ENCODE data around the gene C4BPA. TPM values are rescaled to one million over a fixed set of nuclear protein-coding genes. Genes with fewer than 3 reads are reported as not detected.

Gene C4BPA
- total RNA-seq, 1 donor from 2014 or later: not detected

- Mint-ChIP-seq H3K9me3 (ENCODE audit: unreplicated experiment) (no peaks in the 10 kb centered on the region), H3K27ac (ENCODE audit: unreplicated experiment) (no peak overlapping the region), H3K27me3 (ENCODE audit: low read depth, unreplicated experiment) (no peaks in the 10 kb centered on the region), H3K36me3 (ENCODE audit: low read depth, unreplicated experiment) (no peaks in the 10 kb centered on the region), H3K4me3 (ENCODE audit: unreplicated experiment) (no peak overlapping the region), H3K4me1 (ENCODE audit: low read depth, unreplicated experiment) (no peaks in the 10 kb centered on the region)
- Histone ChIP-seq H4K20me1 (ENCODE audit: insufficient read depth, low read length) (no peaks in the 10 kb centered on the region), H3K9me3 (ENCODE audit: insufficient read depth, low read depth, low read length) (no peaks in the 10 kb centered on the region), H3K36me3 (ENCODE audit: insufficient read depth, low read length) (no peaks in the 10 kb centered on the region), H3K4me2 (ENCODE audit: low read length) (no peak overlapping the region), H3K27me3 (ENCODE audit: insufficient read depth, low read length) (no peaks in the 10 kb centered on the region), H3K9ac (ENCODE audit: low read length) (no peak overlapping the region), H2AFZ (ENCODE audit: low read depth, low read length) (no peak overlapping the region), H3K4me3 (ENCODE audit: insufficient read depth, low read depth, low read length) (no peak overlapping the region), H3K79me2 (ENCODE audit: insufficient read depth, low read length) (no peaks in the 10 kb centered on the region), H3K4me1 (ENCODE audit: insufficient read depth, low read length) (no peaks in the 10 kb centered on the region), H3K27ac (ENCODE audit: low read depth, low read length) (no peak overlapping the region)
- DNase-seq (ENCODE audit: low read depth): no peak
- no peak for TF ChIP-seq CTCF (IDR thresholded peaks at IDR 0.05; ENCODE audit: insufficient read depth, low read depth, low read length)
- no peak for TF ChIP-seq EZH2 (IDR thresholded peaks at IDR 0.05; ENCODE audit: insufficient read depth, low read length)
- FAIRE-seq: no peak
Measured at GRCh38 chr1:207174913-207175312, 70.9 kb downstream of the C4BPA start.

DNA sequence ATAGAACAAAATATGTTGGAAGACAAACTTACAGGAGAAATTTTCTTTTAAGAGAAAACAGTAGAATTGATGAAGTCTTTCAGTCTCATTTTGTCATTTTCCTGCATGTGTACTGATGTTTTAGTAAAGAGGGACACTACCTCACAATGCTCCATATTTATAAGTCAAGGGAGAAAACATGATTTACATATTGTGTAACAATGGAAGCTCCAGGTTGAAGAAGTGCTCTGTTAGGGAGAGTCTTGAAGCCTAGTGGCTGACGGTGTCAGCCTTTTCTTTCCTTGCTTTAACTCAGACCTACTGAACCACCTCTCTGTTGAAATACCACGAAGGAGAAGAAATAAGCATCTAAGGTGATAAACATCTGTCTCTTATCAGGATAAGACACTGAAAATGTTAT is 75.0 kb downstream of the C4BPA start:
- DNase-seq (ENCODE audit: low read depth): no peak
- Histone ChIP-seq H3K4me3 (ENCODE audit: insufficient read depth, low read depth, low read length) (no peak overlapping the region), H4K20me1 (ENCODE audit: insufficient read depth, low read length) (no peaks in the 10 kb centered on the region), H3K9me3 (ENCODE audit: insufficient read depth, low read depth, low read length) (no peaks in the 10 kb centered on the region), H2AFZ (ENCODE audit: low read depth, low read length) (no peak overlapping the region), H3K36me3 (ENCODE audit: insufficient read depth, low read length) (no peaks in the 10 kb centered on the region), H3K27me3 (ENCODE audit: insufficient read depth, low read length) (no peaks in the 10 kb centered on the region), H3K4me1 (ENCODE audit: insufficient read depth, low read length) (no peaks in the 10 kb centered on the region), H3K79me2 (ENCODE audit: insufficient read depth, low read length) (no peaks in the 10 kb centered on the region), H3K9ac (ENCODE audit: low read length) (no peak overlapping the region), H3K4me2 (ENCODE audit: low read length) (no peak overlapping the region), H3K27ac (ENCODE audit: low read depth, low read length) (no peak overlapping the region)
- H3K4me1 Mint-ChIP-seq (ENCODE audit: low read depth, unreplicated experiment): peaks cover 1% of the 10 kb centered on the region
- H3K9me3 Mint-ChIP-seq (ENCODE audit: unreplicated experiment): no peaks in the 10 kb centered on the region
- H3K4me3 Mint-ChIP-seq (ENCODE audit: unreplicated experiment): no peak overlapping the region
- FAIRE-seq: no peak
- H3K36me3 Mint-ChIP-seq (ENCODE audit: low read depth, unreplicated experiment): no peaks in the 10 kb centered on the region
- TF ChIP-seq CTCF (IDR thresholded peaks at IDR 0.05; ENCODE audit: insufficient read depth, low read depth, low read length) (no peak), EZH2 (IDR thresholded peaks at IDR 0.05; ENCODE audit: insufficient read depth, low read length) (no peak)
- no peaks in the 10 kb centered on the region for H3K27me3 Mint-ChIP-seq (ENCODE audit: low read depth, unreplicated experiment)
- H3K27ac Mint-ChIP-seq (ENCODE audit: unreplicated experiment): no peak overlapping the region

DNA sequence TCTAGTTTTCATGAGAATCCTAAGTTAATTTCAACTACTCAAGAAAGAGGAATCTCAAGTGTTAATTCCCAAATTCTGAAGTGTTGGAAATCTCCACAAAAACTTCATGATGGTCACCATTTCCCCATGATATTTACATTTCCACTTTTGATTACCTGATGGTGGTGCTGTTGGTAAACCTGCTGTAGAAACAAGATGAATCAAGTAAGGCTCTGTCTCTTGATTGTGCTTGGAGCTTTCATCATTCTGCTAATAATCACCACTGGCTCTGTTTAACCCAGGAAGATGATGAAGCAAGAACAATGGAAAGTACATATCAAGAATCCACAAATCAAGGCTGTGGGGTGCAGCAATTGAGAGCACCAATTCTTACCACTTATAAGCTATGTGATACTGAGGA is 77.8 kb downstream of the C4BPA start:
- Histone ChIP-seq H3K27me3 (ENCODE audit: insufficient read depth, low read length) (no peaks in the 10 kb centered on the region), H3K36me3 (ENCODE audit: insufficient read depth, low read length) (no peaks in the 10 kb centered on the region), H3K9me3 (ENCODE audit: insufficient read depth, low read depth, low read length) (no peaks in the 10 kb centered on the region), H3K79me2 (ENCODE audit: insufficient read depth, low read length) (no peaks in the 10 kb centered on the region), H2AFZ (ENCODE audit: low read depth, low read length) (no peak overlapping the region), H3K4me1 (ENCODE audit: insufficient read depth, low read length) (no peaks in the 10 kb centered on the region), H3K4me3 (ENCODE audit: insufficient read depth, low read depth, low read length) (no peak overlapping the region), H3K4me2 (ENCODE audit: low read length) (no peak overlapping the region), H4K20me1 (ENCODE audit: insufficient read depth, low read length) (no peaks in the 10 kb centered on the region), H3K9ac (ENCODE audit: low read length) (no peak overlapping the region), H3K27ac (ENCODE audit: low read depth, low read length) (no peak overlapping the region)
- no peak overlapping the region for H3K4me3 Mint-ChIP-seq (ENCODE audit: unreplicated experiment)
- H3K27me3 Mint-ChIP-seq (ENCODE audit: low read depth, unreplicated experiment): no peaks in the 10 kb centered on the region
- no peak for DNase-seq (ENCODE audit: low read depth)
- H3K27ac Mint-ChIP-seq (ENCODE audit: unreplicated experiment): no peak overlapping the region
- H3K9me3 Mint-ChIP-seq (ENCODE audit: unreplicated experiment): no peaks in the 10 kb centered on the region
- no peak for FAIRE-seq
- no peaks in the 10 kb centered on the region for H3K36me3 Mint-ChIP-seq (ENCODE audit: low read depth, unreplicated experiment)
- no peak for TF ChIP-seq CTCF (IDR thresholded peaks at IDR 0.05; ENCODE audit: insufficient read depth, low read depth, low read length)
- TF ChIP-seq EZH2 (IDR thresholded peaks at IDR 0.05; ENCODE audit: insufficient read depth, low read length): no peak
- peaks cover 6% of the 10 kb centered on the region for H3K4me1 Mint-ChIP-seq (ENCODE audit: low read depth, unreplicated experiment)

Data from astrocyte (in vitro differentiated cells and primary cell).